ENCODE measurements around the gene ZBP1.

- TF ChIP-seq CTCF (IDR thresholded peaks at IDR 0.05) (no peak), POLR2A (IDR thresholded peaks at IDR 0.05) (no peak)
These were observed 10.4 kb downstream of the ZBP1 start for GRCh38 chr20:57609842-57610167.
